ENCODE measurements around the gene MYCT1. TPM values are rescaled to one million over a fixed set of nuclear protein-coding genes. Genes with fewer than 3 reads are reported as not detected.

MYCT1 gene
- total and polyA plus RNA-seq, 9 donors: 2.7 to 17.9 (median 6.3) TPM

GRCh38 chr6:152745509-152746171, 47.9 kb downstream of the MYCT1 start:
- Histone ChIP-seq H3K36me3 (no peaks in the 10 kb centered on the region), H3K4me3 (no peak overlapping the region), H3K27me3 (no peaks in the 10 kb centered on the region), H3K27ac (no peak overlapping the region), H3K4me1 (ENCODE audit: insufficient read depth) (no peaks in the 10 kb centered on the region), H3K9me3 (no peaks in the 10 kb centered on the region)
- DNase-seq: no peak
- no peak for TF ChIP-seq CTCF (IDR thresholded peaks at IDR 0.05)
- no peak for TF ChIP-seq POLR2A (IDR thresholded peaks at IDR 0.05)
- TF ChIP-seq EP300 (IDR thresholded peaks at IDR 0.05): no peak
- intact Hi-C loops (cut with DNase I): no loop called here
- WGBS, 3 donors: 75 to 89% (median 79%) methylated on average over 4 of the region's 4 CpGs

- H3K4me3 ChIP-seq: no peak overlapping the region
- no peaks in the 10 kb centered on the region for H3K36me3 ChIP-seq
- H3K9me3 ChIP-seq: no peaks in the 10 kb centered on the region
- intact Hi-C loops (cut with DNase I): no loop called here
- WGBS, 3 donors: 69 to 72% (median 69%) methylated on average over 2 of the region's 2 CpGs
- H3K4me1 ChIP-seq (ENCODE audit: insufficient read depth): no peaks in the 10 kb centered on the region
- DNase-seq: no peak
- H3K27ac ChIP-seq: no peak overlapping the region
- no peaks in the 10 kb centered on the region for H3K27me3 ChIP-seq
- TF ChIP-seq POLR2A (IDR thresholded peaks at IDR 0.05) (no peak), EP300 (IDR thresholded peaks at IDR 0.05) (no peak), CTCF (IDR thresholded peaks at IDR 0.05) (no peak)
These were observed 48.5 kb downstream of the MYCT1 start for GRCh38 chr6:152746172-152746553.

GRCh38 chr6:152748843-152749242, 51.1 kb downstream of the MYCT1 start:
- TF ChIP-seq POLR2A (IDR thresholded peaks at IDR 0.05): no peak
- TF ChIP-seq CTCF (IDR thresholded peaks at IDR 0.05): no peak
- TF ChIP-seq EP300 (IDR thresholded peaks at IDR 0.05): no peak
- intact Hi-C loops (cut with DNase I): no loop called here
- Histone ChIP-seq H3K27ac (no peak overlapping the region), H3K4me1 (ENCODE audit: insufficient read depth) (no peaks in the 10 kb centered on the region), H3K4me3 (no peak overlapping the region), H3K36me3 (no peaks in the 10 kb centered on the region), H3K9me3 (no peaks in the 10 kb centered on the region), H3K27me3 (no peaks in the 10 kb centered on the region)
- 22 to 34% (median 33%) methylated on average over 1 of the region's 1 CpG for WGBS, 3 donors
- no peak for DNase-seq

GRCh38 chr6:152749336-152749735, 51.6 kb downstream of the MYCT1 start:
- Histone ChIP-seq H3K4me1 (ENCODE audit: insufficient read depth) (no peaks in the 10 kb centered on the region), H3K27ac (no peak overlapping the region), H3K4me3 (no peak overlapping the region), H3K36me3 (no peaks in the 10 kb centered on the region), H3K27me3 (no peaks in the 10 kb centered on the region), H3K9me3 (no peaks in the 10 kb centered on the region)
- DNase-seq: no peak
- 61 to 74% (median 68%) methylated on average over 1 of the region's 1 CpG for WGBS, 3 donors
- intact Hi-C loops (cut with DNase I): no loop called here
- no peak for TF ChIP-seq CTCF (IDR thresholded peaks at IDR 0.05)
- no peak for TF ChIP-seq EP300 (IDR thresholded peaks at IDR 0.05)

Measured in ovary (tissue), 9 donors.